Measurements from ENCODE around the gene PTCH2.
"Not testable (repeated sequence)": the region's sequence is repeated elsewhere in the genome, so short reads cannot be mapped to it uniquely, and the experiment has no call there.

PTCH2 gene

GRCh38 chr1:44802306-44803061 lies 40.6 kb downstream of the PTCH2 start:
- DNase-seq = no peak

DNA sequence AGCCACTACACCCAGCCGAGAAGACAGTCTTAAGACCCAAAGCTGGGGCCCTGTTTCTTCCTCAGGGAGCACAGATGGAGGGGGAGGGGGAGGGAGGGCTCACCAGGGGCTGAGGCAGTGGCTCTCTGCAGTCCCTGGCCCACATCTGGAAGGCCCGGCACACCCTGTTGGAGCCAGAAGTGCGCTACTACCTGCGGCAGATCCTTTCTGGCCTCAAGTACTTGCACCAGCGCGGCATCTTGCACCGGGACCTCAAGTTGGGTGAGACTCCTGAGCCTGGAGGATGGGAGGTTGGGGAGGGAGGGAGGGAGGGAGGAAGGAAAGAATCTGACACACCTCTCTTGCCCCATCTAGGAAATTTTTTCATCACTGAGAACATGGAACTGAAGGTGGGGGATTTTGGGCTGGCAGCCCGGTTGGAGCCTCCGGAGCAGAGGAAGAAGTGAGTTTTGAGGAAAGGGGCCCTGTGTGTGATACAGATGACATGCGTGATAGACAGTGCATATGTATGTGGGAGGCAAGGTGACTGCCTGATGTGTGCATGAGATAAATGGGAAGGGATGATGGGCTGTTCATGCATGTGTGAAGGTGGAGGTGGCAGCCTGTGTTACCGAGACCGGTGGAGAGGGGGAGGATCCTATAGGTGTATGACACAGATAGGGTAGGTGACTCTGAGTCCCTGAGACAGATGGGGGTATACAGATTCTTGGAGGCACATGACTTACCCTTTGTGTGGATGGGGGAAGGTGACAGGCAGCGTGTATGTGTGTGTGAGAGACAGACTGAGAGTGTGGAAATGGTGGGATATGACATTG lies 41.4 kb downstream of the PTCH2 start:
- DNase-seq = peak; percentile 44

DNA sequence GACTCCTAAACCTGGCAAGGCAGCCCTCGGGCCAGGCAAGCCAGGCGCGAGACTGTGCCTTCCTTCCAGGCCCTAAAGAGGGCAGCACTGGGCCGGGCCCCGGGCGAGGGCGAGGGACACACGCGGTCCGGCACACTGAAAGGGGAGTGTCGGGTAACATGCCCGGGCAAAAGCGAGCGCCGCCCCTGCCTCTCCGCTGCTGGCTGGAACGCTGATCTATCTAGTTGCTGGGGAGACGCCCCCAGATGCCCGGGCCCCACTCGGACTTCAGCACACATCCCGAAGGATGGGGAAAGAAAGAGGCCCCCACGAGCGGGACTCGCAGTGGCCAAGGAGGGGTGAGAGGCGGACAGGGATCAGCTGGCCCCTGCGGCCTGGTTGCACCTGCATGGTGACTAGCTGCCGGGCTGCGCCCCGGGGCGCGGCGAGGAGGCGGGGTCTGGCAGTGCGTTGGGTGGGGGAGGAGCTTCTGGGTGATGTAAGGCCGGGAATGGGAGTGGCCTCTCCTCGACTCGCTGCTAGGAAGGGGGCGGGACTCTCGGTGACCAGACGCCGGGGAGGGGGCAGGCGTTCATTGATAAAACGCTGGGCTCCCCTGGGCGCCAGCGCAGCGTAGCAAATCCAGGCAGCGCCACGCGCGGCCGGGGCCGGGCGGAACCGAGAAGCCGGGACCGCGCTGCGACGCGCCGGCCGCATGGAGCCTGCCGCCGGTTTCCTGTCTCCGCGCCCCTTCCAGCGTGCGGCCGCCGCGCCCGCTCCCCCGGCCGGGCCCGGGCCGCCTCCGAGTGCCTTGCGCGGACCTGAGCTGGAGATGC lies 43.1 kb downstream of the PTCH2 start, which contains the start of gene PLK3:
Gene PLK3, plus strand, starts transcription at position 608 of the 815 bp plus-strand sequence. Its CDS starts 87 bp downstream, at position 695.
- peak; percentile 98 for DNase-seq

DNA sequence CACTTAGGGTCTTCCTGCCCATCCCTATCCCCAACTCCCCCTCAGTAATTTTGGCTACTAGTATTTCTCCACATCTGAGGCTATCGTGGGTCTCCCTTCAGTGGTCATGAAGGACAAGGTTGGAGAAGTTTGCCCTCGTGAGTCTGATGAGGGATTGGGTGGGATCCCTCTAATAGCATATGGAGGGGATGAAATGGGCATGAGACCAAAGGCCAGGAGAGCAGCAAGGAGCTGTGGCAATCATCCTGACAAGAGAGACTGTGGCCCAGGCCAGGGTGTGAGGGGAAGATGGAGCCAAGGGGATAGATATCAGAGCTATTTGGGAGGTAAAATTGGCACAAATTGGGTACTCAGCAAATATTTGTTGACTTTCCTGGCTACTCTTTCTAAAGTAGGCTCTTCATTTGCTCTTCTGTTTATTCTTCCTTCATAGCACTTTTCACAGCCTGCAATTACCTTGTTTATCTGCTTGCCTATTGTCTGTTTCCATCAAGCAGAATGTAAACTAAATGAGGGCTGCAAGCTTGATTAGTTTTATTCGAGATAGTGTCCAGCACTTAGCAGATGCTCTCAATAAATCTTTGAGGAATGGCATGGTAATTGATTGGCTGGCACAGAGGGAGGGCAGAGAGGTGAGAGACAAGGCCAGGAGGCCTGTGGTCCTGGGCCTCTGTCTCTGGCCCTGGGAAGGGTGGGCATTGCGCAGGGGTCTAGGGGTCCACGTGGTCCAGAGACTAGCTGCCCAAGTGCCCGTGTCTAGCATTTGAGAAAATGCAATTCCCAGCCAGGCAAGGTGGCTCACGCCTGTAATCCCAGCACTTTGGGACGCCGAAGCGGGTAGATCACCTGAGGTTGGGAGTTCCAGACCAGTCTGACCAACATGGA lies 44.3 kb downstream of the PTCH2 start:
- no peak for DNase-seq

DNA sequence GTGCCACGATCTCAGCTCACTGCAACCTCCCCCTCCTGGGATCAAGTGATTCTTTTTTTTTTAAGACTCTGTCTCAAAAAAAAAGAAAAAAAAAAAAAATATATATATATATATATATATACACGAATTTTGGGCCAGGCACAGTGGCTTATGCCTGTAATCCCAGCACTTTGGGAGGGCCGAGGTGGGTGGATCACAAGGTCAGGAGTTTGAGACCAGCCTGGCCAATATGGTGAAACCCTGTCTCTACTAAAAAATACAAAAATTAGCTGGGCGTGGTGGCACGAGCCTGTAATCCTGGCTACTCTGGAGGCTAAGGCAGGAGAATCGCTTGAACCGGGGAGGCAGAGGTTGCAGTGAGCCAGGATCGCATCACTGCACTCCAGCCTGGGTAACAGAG lies 45.2 kb downstream of the PTCH2 start:
- not testable (repeated sequence) for DNase-seq

- no peak for DNase-seq
These were observed 50.1 kb downstream of the PTCH2 start for GRCh38 chr1:44792736-44793502.

DNA sequence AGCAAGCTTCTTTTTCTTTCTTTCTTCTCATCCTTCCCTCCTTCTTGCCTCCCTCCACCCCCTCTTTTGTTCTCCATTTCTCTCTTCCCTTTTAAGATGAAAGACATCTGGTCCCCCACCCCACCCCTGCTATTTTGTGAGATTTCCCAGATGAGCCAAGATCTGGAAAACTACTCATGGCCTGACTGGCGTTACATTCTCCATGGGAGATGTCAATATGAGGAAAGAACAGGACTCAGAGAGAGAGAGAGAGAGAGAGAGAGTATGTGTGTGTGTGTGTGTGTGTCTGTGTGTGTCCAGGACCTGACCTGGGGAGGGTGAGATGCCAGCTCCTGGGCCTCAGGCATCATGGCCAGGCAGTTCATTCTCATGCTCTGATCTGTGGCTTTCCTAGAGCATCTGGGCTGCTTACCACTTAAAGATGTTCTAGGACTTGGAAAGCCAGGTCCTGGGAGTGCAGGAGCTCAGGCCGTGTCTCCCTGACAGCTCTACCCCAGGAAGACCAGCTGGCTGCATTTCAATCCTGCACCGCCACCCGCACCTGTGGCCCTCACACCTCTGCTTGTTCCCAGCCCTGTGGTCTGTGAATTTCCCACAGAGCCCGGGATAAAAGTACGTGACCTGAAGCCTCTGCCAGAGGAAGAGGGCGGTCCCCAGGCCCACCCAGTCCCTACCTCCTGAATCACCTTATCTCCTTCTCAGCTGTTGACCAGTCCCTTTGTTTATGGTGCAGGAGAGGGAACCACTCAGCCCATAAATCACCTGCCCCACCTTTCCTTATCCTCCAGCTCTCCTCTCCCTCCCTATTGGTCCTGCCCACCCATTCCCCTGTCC lies 51.9 kb downstream of the PTCH2 start:
- DNase-seq = no peak

DNA sequence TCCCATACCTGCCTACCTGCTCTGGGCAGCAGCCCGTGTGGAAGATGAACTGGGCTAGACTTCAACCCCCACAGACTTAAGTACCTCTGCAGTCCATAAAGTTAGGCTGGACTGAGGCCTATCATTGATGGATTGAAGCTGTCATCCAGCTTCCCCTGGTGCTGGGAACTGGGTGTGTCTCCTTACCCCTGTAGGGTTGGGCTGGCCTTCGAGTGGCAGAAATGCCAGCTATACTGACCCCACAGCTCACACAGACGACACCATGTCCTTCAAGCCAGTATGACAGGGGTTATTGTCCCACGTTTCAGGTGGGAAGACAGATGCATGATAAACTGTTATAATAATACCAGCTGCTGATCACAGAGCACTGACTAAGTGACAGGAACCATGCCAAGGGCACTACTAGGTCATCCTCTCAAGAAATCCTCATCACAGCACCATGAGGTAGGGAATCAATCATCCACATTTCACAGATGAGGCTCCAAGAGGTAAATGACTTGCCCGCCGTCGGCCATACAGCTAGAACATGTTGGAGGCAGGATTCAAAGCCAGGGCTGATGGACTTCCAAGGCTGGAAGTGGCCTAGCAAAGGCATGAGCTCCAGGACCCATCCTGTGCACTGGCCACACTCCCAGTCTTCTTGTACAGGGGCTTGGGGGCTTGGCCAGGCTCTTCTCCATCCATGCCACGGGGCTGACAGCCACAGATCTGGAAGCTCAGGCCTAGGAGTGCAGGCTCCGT lies 54.8 kb downstream of the PTCH2 start, which contains the start of gene BEST4:
Gene BEST4, minus strand, starts transcription at position 51 of the 741 bp plus-strand sequence. CDS start 465 bp downstream, outside the sequence.
- DNase-seq = no peak

DNA sequence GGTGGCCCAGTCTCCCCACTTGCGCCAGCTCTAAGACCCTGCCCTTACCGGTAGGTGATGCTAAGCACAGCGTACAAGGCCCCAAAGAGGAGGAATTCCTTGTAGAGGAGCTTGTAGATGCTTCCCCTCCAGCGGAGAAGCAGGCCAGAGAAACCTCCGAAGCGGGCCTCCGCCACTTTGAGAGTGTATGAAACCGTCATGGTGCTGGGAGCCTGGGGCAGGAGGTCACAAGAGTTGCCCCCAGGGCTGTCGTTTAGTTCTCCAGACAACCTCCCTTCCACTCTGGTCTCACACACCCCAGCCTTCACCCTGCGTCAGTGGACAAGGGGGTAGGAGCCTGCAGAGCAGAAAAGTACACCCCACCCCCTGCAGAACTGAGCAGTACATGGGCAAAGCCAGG lies 55.5 kb downstream of the PTCH2 start:
- no peak for DNase-seq

GRCh38 chr1:44786841-44787426 lies 56.1 kb downstream of the PTCH2 start:
- DNase-seq = no peak

GRCh38 chr1:44786138-44786840 lies 56.8 kb downstream of the PTCH2 start:
- DNase-seq = peak; percentile 73

GRCh38 chr1:44785501-44786137 lies 57.4 kb downstream of the PTCH2 start:
- DNase-seq = no peak

DNA sequence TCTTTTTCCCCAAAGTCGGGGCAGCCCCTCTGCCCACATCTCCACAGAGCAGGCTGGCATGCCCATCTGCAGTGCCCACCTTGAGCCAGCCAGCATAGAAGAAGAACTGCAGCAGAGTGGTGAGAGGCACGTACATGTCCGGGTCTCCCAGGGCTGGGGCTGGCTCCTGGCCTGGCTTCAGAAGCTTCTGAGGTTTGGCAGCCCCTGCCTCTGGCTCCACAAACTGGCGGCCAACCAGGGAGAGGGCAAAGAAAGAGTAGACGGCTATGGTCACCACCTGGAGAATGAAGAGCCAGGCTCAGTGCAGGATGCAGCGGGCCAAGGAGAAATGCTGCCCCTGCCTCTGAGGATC lies 58.0 kb downstream of the PTCH2 start:
- no peak for DNase-seq

- no peak for DNase-seq
These were observed 58.7 kb downstream of the PTCH2 start for GRCh38 chr1:44784094-44785028.

DNA sequence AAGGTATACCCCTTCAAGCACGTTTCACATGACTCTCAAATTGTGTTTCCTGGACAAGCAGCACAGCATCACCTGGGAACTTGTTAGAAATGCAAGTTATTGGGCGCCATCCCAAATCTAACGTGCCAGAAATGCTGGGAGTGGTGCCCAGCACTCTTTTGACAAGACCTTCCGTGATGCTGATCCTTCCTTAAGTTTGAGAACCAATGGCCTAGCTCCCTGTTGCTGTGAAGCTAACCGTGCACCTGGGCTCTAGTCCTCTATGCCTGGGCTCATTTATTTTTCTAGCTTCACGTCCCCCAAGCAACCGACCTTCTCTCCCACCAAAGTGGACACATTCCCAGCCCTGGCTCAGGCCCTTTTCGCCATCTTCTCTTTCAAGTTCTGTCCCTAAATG lies 59.4 kb downstream of the PTCH2 start:
- no peak for DNase-seq

DNA sequence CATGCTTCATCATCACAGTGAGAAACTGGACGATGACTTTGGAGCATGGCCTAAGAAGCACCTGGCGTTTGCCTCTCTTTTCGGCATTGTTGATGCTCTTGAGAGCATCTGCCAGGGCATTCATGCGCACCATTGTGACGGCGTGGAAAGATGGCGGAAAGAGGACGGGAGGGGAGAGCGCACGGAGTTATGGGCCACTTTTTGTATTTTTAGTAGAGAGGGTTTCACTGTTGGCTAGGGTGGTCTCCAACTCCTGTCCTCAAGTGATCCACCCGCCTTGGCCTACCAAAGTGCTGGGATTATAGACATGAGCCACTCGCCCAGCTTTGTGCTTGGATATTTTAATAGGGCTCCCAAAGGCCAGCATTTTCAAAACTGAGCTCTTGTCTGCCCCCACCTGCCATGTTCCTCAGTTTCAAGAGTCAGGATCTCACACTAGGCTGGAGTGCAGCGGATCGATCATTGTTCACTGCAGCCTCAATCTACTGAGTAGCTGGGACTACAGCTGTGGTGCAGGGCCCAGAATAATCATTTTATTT lies 62.4 kb downstream of the PTCH2 start:
- DNase-seq = no peak

Measured in CD4-positive, alpha-beta T cell treated with Interleukin-15 for 1 hour (primary cell).